ENCODE results near the gene ME1.

The ME1 gene

GRCh38 chr6:83464381-83465140, 33.7 kb upstream of the ME1 start:
- no peaks in the 10 kb centered on the region for H3F3A ChIP-seq (ENCODE audit: low read depth)
- H4K20me1 ChIP-seq (ENCODE audit: insufficient read depth, low read length, poor library complexity, severe bottlenecking), result no peaks in the 10 kb centered on the region
- no peak overlapping the region for H2AFZ ChIP-seq (ENCODE audit: low read length)
- no peak overlapping the region for H3K4me2 ChIP-seq (ENCODE audit: low read depth, low read length, poor library complexity, severe bottlenecking)
- no peaks in the 10 kb centered on the region for H3K36me3 ChIP-seq (ENCODE audit: insufficient read depth, low read length)
- no peaks in the 10 kb centered on the region for H3K4me1 ChIP-seq (ENCODE audit: insufficient read depth, low read length, poor library complexity, severe bottlenecking)
- no peak overlapping the region for H3K4me3 ChIP-seq (ENCODE audit: low read length, poor library complexity, severe bottlenecking)
- no peaks in the 10 kb centered on the region for H3K27me3 ChIP-seq (ENCODE audit: insufficient read depth, low read length, poor library complexity, severe bottlenecking)
- no peaks in the 10 kb centered on the region for H3K9me3 ChIP-seq (ENCODE audit: insufficient read depth, low read depth, low read length)
- H3K9me2 ChIP-seq (replicated peaks; ENCODE audit: low read depth, low read length), result no peaks in the 10 kb centered on the region
- no peaks in the 10 kb centered on the region for H3K79me2 ChIP-seq (ENCODE audit: insufficient read depth, low read length)
- no peak overlapping the region for H3K9ac ChIP-seq (ENCODE audit: low read depth, low read length, poor library complexity, severe bottlenecking)
- no peak for TF ChIP-seq CTCF (conservative IDR thresholded peaks at IDR 0.05; ENCODE audit: low read length)
- no peak for TF ChIP-seq EZH2phosphoT487 (IDR thresholded peaks at IDR 0.05; ENCODE audit: borderline replicate concordance)

GRCh38 chr6:83463886-83464285, 33.0 kb upstream of the ME1 start:
- H3K4me3 ChIP-seq (ENCODE audit: low read length, poor library complexity, severe bottlenecking), result no peak overlapping the region
- no peak overlapping the region for H3K9ac ChIP-seq (ENCODE audit: low read depth, low read length, poor library complexity, severe bottlenecking)
- H3K36me3 ChIP-seq (ENCODE audit: insufficient read depth, low read length), result no peaks in the 10 kb centered on the region
- H4K20me1 ChIP-seq (ENCODE audit: insufficient read depth, low read length, poor library complexity, severe bottlenecking), result no peaks in the 10 kb centered on the region
- no peak overlapping the region for H3K4me2 ChIP-seq (ENCODE audit: low read depth, low read length, poor library complexity, severe bottlenecking)
- no peaks in the 10 kb centered on the region for H3K79me2 ChIP-seq (ENCODE audit: insufficient read depth, low read length)
- no peaks in the 10 kb centered on the region for H3K9me3 ChIP-seq (ENCODE audit: insufficient read depth, low read depth, low read length)
- H3F3A ChIP-seq (ENCODE audit: low read depth), result no peaks in the 10 kb centered on the region
- H3K27me3 ChIP-seq (ENCODE audit: insufficient read depth, low read length, poor library complexity, severe bottlenecking), result no peaks in the 10 kb centered on the region
- no peak overlapping the region for H2AFZ ChIP-seq (ENCODE audit: low read length)
- H3K4me1 ChIP-seq (ENCODE audit: insufficient read depth, low read length, poor library complexity, severe bottlenecking), result no peaks in the 10 kb centered on the region
- no peaks in the 10 kb centered on the region for H3K9me2 ChIP-seq (replicated peaks; ENCODE audit: low read depth, low read length)
- TF ChIP-seq EZH2phosphoT487 (IDR thresholded peaks at IDR 0.05; ENCODE audit: borderline replicate concordance), result no peak
- no peak for TF ChIP-seq CTCF (conservative IDR thresholded peaks at IDR 0.05; ENCODE audit: low read length)

- H3K9ac ChIP-seq (ENCODE audit: low read depth, low read length, poor library complexity, severe bottlenecking), result no peak overlapping the region
- H3K4me2 ChIP-seq (ENCODE audit: low read depth, low read length, poor library complexity, severe bottlenecking), result no peak overlapping the region
- H3K4me3 ChIP-seq (ENCODE audit: low read length, poor library complexity, severe bottlenecking), result no peak overlapping the region
- H3K27me3 ChIP-seq (ENCODE audit: insufficient read depth, low read length, poor library complexity, severe bottlenecking), result no peaks in the 10 kb centered on the region
- no peaks in the 10 kb centered on the region for H3K9me3 ChIP-seq (ENCODE audit: insufficient read depth, low read depth, low read length)
- H4K20me1 ChIP-seq (ENCODE audit: insufficient read depth, low read length, poor library complexity, severe bottlenecking), result no peaks in the 10 kb centered on the region
- TF ChIP-seq CTCF (conservative IDR thresholded peaks at IDR 0.05; ENCODE audit: low read length), result no peak
- H3K4me1 ChIP-seq (ENCODE audit: insufficient read depth, low read length, poor library complexity, severe bottlenecking), result no peaks in the 10 kb centered on the region
- H3K9me2 ChIP-seq (replicated peaks; ENCODE audit: low read depth, low read length), result no peaks in the 10 kb centered on the region
- no peaks in the 10 kb centered on the region for H3K79me2 ChIP-seq (ENCODE audit: insufficient read depth, low read length)
- H2AFZ ChIP-seq (ENCODE audit: low read length), result no peak overlapping the region
- H3F3A ChIP-seq (ENCODE audit: low read depth), result no peaks in the 10 kb centered on the region
- H3K36me3 ChIP-seq (ENCODE audit: insufficient read depth, low read length), result no peaks in the 10 kb centered on the region
These were observed 31.7 kb upstream of the ME1 start for GRCh38 chr6:83462524-83462923.
